C4-2B (cell line): Measurements from ENCODE around the gene NECTIN1.

Experiments
- H3K27ac ChIP-seq: fragments of 450-650 bp; 2 replicates; pipeline ENCODE4 v1.5.1; 2017
- ZFX ChIP-seq: fragments of 450-650 bp; IDR thresholded peaks from 2 replicates; pipeline ENCODE4 v1.6.1; 2017
- TF ChIP-seq, protein P1 (sequence below): fragments of 450-650 bp; conservative IDR thresholded peaks from 2 replicates; pipeline ENCODE4 v1.5.1; 2017; ENCODE audit warnings: mild to moderate bottlenecking

NECTIN1 gene

DNA sequence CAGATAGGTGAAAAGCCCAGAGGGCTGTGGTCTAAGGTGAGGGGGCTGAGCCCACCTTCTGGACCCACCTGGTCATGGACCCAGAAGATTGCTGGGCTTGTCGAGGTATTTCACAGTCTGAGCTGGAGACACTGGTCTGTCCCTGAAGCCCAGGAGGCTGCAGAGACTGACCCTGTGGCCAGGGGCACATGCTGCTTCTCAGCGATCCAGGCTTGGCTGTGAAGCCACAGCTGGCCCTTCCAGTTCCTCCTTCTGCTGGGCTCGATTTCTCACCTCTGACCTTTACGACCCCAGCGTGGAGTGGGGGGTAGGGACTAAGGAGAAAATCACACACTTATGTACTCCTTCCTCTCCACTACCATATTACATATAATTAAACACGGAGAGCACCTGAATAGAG lies 88.5 kb downstream of the NECTIN1 start:
- H3K27ac ChIP-seq: no peak overlapping the region
- TF ChIP-seq, protein P1, sequence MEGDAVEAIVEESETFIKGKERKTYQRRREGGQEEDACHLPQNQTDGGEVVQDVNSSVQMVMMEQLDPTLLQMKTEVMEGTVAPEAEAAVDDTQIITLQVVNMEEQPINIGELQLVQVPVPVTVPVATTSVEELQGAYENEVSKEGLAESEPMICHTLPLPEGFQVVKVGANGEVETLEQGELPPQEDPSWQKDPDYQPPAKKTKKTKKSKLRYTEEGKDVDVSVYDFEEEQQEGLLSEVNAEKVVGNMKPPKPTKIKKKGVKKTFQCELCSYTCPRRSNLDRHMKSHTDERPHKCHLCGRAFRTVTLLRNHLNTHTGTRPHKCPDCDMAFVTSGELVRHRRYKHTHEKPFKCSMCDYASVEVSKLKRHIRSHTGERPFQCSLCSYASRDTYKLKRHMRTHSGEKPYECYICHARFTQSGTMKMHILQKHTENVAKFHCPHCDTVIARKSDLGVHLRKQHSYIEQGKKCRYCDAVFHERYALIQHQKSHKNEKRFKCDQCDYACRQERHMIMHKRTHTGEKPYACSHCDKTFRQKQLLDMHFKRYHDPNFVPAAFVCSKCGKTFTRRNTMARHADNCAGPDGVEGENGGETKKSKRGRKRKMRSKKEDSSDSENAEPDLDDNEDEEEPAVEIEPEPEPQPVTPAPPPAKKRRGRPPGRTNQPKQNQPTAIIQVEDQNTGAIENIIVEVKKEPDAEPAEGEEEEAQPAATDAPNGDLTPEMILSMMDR: no peak
- no peak for TF ChIP-seq ZFX

DNA sequence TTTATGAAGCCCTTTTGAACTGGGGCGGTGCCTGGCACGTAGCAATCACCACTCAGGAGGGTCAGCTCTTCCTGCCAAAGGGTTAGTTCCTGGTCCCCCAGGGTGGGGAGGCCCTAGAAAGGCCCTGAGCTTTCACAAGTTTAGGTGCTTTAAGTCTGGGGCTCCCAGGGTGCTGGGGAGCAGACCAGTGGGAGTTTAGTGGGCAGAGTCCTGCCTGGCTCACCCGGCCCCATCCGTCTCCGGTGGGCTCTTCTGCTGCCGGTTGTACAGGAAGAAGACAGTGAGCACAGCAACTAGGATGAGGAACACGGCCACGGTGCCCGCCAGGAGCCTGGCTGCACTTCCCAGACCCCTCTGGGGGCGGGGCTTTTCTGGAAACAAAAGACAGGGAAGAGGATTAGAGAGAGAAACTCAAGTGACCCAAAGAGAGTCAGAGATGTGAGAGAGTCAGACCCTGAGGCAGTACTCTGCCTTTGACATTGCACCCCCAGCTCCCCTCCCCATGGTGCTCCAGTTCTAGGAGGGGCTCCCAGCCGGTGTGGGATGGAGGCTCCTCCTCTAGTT lies 89.3 kb downstream of the NECTIN1 start:
- TF ChIP-seq ZFX: no peak
- TF ChIP-seq, protein P1: no peak
- no peak overlapping the region for H3K27ac ChIP-seq

DNA sequence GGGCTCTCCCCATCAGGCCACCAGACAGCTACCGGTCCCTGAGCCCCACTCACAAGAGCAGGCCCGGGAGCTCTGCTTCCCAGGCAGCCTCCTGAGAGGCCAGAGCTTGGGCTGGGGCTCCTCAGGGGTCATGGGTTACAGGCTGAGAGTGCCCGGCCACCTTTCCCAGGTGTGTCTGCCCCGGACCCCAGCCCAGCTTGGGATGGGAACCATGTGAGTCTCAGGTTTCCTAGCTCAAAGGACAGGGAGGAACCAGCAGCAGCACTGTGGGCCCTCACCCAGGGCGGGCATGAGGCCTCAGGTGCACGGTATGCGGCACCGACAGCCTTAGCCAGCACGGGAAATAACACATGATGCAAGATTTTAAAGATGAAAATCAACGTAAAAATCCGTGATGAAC lies 90.1 kb downstream of the NECTIN1 start:
- H3K27ac ChIP-seq: no peak overlapping the region
- TF ChIP-seq ZFX: no peak
- TF ChIP-seq, protein P1: no peak

DNA sequence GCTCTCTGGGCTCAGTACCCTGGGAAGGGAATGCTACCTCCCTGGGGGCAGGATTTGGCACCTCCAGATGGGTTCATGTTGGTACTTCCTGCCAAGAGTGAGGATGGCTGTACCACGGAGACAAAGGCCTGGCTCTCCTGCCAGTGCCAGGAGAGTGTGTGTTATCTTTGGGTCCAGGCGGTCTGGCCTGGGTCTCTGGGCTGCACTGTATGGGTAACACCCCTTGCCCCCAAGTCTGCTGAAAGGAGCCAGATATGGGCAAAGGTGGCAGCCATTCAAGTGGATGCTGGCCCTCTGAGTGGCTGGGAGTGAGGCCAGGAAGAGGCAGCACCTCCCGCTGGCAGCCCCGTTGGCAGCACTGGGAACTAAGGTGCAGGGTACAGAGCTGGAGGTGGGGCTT lies 91.5 kb downstream of the NECTIN1 start:
- TF ChIP-seq ZFX: no peak
- TF ChIP-seq, protein P1: no peak
- H3K27ac ChIP-seq: no peak overlapping the region

DNA sequence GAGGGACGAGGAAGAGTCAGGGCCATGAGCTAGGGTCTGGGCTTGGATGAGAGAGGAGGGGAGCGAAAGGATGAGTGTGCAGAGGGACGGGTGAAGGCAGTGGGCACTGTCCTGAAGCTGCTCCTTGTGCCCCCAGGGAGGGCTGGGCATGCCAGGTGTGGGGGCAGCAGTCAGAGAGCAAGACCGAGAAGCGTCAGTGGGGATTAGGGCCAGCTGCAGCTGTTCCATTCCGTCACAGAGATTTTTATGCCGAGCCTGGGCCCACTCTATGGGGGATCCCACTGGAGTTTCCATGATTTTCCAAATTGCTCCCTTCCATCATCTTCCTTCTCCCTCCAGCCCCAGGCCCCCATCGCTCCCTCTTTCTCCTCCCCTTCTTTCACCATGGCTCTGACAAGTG lies 93.2 kb downstream of the NECTIN1 start:
- TF ChIP-seq, protein P1: no peak
- no peak for TF ChIP-seq ZFX
- H3K27ac ChIP-seq: no peak overlapping the region

DNA sequence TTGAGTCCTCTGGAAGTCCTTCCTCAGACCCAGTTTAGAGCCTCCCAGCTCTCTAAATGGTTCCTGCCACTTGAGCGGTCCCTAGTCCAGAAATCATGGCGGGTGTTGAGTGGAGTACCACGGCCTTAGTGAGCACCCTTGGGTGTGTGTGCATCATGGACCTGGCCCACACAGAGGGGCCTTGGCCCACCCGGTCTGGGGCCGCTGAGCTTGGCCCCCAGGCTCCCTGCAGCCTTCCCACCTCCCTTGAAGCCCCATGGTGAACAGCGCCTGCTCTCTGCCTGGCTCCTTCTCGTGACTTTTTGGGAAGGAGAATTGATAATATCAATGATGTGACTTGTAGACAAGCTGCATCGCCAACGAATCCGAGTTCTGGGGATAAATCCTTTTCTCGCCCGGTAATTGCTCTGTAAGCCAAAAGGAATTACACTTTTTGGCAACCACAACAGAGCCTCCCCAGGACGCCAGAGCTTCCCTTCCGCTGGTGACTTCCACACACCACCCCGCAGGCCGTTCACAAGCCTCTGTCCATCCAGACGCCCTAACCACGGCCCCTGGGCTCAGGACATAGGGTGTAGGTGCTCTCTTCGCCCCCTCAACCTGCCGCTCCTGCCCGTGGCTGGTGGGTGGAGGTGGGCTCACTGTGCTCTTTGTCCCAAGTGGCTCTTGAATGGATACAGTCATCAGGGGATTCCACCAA lies 93.8 kb downstream of the NECTIN1 start:
- no peak overlapping the region for H3K27ac ChIP-seq
- TF ChIP-seq ZFX: no peak
- TF ChIP-seq, protein P1: no peak

DNA sequence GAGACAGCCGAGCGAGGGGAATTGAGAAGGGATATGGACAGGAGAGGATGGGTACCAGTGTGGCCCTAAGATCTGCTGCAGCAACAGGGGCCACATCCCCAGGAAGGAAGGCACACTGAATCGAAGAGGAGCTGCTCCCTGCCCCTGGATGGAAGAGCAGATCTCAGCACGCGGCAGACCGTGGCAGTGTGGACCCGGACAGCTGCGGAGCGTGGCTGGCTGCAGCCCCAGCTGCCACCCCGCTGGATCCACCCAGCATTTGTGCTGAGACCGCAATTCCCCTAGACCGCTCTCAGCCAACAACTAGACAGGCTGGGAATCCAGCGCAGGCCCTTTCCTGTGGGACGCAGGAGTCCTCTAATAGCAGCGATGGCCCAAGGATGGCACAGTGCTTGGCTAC lies 94.7 kb downstream of the NECTIN1 start:
- TF ChIP-seq ZFX: no peak
- TF ChIP-seq, protein P1: no peak
- no peak overlapping the region for H3K27ac ChIP-seq
